ENCODE data around the gene RASGEF1B. TPM values are rescaled to one million over a fixed set of nuclear protein-coding genes. Genes with fewer than 3 reads are reported as not detected.

Gene RASGEF1B
- total and polyA plus RNA-seq, 2 of the 13 experiments (the other 11 are each of a cell fraction or from before 2014, with no cell fraction given) = 0.04 TPM

DNA sequence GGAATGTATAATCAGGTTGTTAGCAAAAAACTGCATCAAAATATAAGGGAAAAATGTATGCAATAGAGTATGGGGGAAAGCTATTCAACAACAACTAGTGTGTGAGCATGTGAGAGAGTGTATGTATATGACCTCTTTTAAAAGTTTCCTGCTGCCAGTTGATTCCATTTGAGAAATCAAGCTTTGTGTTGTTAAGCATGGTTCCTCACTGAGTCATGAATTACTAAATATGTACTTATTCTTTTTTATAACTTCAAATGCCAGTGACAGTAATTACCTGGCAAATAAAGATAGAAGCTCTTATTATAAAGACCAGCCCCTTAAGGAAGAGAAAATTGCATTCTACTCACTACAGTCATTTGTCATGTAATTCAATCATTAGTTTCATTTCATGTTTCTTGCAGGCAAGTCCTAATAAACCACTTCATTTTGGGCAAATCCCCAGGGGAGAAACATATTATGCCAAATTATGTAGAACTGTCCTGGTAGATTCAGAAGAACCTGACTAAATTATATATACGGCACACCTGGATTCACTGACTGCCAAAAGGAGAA, 19.2 kb downstream of the RASGEF1B start (continued):
- TF ChIP-seq, protein P1, sequence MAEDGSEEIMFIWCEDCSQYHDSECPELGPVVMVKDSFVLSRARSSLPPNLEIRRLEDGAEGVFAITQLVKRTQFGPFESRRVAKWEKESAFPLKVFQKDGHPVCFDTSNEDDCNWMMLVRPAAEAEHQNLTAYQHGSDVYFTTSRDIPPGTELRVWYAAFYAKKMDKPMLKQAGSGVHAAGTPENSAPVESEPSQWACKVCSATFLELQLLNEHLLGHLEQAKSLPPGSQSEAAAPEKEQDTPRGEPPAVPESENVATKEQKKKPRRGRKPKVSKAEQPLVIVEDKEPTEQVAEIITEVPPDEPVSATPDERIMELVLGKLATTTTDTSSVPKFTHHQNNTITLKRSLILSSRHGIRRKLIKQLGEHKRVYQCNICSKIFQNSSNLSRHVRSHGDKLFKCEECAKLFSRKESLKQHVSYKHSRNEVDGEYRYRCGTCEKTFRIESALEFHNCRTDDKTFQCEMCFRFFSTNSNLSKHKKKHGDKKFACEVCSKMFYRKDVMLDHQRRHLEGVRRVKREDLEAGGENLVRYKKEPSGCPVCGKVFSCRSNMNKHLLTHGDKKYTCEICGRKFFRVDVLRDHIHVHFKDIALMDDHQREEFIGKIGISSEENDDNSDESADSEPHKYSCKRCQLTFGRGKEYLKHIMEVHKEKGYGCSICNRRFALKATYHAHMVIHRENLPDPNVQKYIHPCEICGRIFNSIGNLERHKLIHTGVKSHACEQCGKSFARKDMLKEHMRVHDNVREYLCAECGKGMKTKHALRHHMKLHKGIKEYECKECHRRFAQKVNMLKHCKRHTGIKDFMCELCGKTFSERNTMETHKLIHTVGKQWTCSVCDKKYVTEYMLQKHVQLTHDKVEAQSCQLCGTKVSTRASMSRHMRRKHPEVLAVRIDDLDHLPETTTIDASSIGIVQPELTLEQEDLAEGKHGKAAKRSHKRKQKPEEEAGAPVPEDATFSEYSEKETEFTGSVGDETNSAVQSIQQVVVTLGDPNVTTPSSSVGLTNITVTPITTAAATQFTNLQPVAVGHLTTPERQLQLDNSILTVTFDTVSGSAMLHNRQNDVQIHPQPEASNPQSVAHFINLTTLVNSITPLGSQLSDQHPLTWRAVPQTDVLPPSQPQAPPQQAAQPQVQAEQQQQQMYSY (CRISPR knock-in tag; IDR thresholded peaks at IDR 0.05) = no peak
- TF ChIP-seq HMG20A (CRISPR knock-in tag; IDR thresholded peaks at IDR 0.05; ENCODE audit: borderline replicate concordance) (no peak), SNAI1 (CRISPR knock-in tag; IDR thresholded peaks at IDR 0.05; ENCODE audit: borderline replicate concordance) (no peak)
- TF ChIP-seq, protein P2, sequence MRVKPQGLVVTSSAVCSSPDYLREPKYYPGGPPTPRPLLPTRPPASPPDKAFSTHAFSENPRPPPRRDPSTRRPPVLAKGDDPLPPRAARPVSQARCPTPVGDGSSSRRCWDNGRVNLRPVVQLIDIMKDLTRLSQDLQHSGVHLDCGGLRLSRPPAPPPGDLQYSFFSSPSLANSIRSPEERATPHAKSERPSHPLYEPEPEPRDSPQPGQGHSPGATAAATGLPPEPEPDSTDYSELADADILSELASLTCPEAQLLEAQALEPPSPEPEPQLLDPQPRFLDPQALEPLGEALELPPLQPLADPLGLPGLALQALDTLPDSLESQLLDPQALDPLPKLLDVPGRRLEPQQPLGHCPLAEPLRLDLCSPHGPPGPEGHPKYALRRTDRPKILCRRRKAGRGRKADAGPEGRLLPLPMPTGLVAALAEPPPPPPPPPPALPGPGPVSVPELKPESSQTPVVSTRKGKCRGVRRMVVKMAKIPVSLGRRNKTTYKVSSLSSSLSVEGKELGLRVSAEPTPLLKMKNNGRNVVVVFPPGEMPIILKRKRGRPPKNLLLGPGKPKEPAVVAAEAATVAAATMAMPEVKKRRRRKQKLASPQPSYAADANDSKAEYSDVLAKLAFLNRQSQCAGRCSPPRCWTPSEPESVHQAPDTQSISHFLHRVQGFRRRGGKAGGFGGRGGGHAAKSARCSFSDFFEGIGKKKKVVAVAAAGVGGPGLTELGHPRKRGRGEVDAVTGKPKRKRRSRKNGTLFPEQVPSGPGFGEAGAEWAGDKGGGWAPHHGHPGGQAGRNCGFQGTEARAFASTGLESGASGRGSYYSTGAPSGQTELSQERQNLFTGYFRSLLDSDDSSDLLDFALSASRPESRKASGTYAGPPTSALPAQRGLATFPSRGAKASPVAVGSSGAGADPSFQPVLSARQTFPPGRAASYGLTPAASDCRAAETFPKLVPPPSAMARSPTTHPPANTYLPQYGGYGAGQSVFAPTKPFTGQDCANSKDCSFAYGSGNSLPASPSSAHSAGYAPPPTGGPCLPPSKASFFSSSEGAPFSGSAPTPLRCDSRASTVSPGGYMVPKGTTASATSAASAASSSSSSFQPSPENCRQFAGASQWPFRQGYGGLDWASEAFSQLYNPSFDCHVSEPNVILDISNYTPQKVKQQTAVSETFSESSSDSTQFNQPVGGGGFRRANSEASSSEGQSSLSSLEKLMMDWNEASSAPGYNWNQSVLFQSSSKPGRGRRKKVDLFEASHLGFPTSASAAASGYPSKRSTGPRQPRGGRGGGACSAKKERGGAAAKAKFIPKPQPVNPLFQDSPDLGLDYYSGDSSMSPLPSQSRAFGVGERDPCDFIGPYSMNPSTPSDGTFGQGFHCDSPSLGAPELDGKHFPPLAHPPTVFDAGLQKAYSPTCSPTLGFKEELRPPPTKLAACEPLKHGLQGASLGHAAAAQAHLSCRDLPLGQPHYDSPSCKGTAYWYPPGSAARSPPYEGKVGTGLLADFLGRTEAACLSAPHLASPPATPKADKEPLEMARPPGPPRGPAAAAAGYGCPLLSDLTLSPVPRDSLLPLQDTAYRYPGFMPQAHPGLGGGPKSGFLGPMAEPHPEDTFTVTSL (CRISPR knock-in tag; IDR thresholded peaks at IDR 0.05; ENCODE audit: borderline replicate concordance) = no peak

Data from HepG2 (cell line).